Activated CD8-positive, alpha-beta T cell treated with anti-CD3 and anti-CD28 coated beads for 36 hours (primary cell): ENCODE results near the gene BPIFB1. TPM values are rescaled to one million over a fixed set of nuclear protein-coding genes. Genes with fewer than 3 reads are reported as not detected.

Source experiments
- ATAC-seq: fragments of 200-7000 bp; cut with Tn5 transposase; one replicate; pipeline ENCODE4 v1.10.0; 2021; ENCODE audit warnings: mild to moderate bottlenecking, moderate library complexity
- CTCF ChIA-PET: fragments of 350-600 bp; sonication (Branson Sonifier 250); formaldehyde crosslinking; loops from one replicate; lab custom pipeline; 2021; ENCODE audit warnings: antibody characterized with exemption; lab: Charles Lee
- POLR2A ChIA-PET: fragments of 350-600 bp; sonication (Branson Sonifier 250); formaldehyde crosslinking; loops from one replicate; lab custom pipeline; 2021; ENCODE audit warnings: antibody characterized with exemption; lab: Charles Lee
- DNase-seq: peaks from one replicate; pipeline ENCODE4 v3.0.0-alpha.2; 2020
- H3K27ac Mint-ChIP-seq: one replicate; pipeline ENCODE4 v1.8.0; 2021; ENCODE audit warnings: mild to moderate bottlenecking, mixed read lengths
- H3K27me3 Mint-ChIP-seq: one replicate; pipeline ENCODE4 v1.8.0; 2021; ENCODE audit warnings: mixed read lengths
- H3K36me3 Mint-ChIP-seq: one replicate; pipeline ENCODE4 v1.8.0; 2021; ENCODE audit warnings: low read depth, mixed read lengths
- H3K4me1 Mint-ChIP-seq: one replicate; pipeline ENCODE4 v1.8.0; 2021; ENCODE audit warnings: low read depth, mixed read lengths
- H3K4me3 Mint-ChIP-seq: one replicate; pipeline ENCODE4 v1.8.0; 2021; ENCODE audit warnings: mild to moderate bottlenecking, moderate library complexity, mixed read lengths
- H3K9me3 Mint-ChIP-seq: one replicate; pipeline ENCODE4 v1.8.0; 2021; ENCODE audit warnings: mixed read lengths
- CTCF ChIP-seq: fragments of 200-600 bp; IDR thresholded peaks from one replicate; pipeline ENCODE4 v1.8.0; 2022; ENCODE audit warnings: antibody characterized with exemption, mild to moderate bottlenecking
- intact Hi-C: fragments of 100-400 bp; cut with micrococcal nuclease; formaldehyde crosslinking; loops from one replicate; pipeline ENCODE4 v1.10.0; 2022
- total RNA-seq, 2 experiments: library from RNA; stranded (reverse); gene quantifications; one replicate each; pipeline ENCODE4 v1.2.3, GENCODE V29; 2021

The BPIFB1 gene
- total RNA-seq, 2 experiments from 2014 or later = not detected

GRCh38 chr20:33348136-33348937 is 65.3 kb downstream of the BPIFB1 start:
- no peak for DNase-seq
- no peak overlapping the region for H3K4me3 Mint-ChIP-seq
- H3K36me3 Mint-ChIP-seq = peaks cover 6% of the 10 kb centered on the region
- H3K9me3 Mint-ChIP-seq = no peaks in the 10 kb centered on the region
- no peak for ATAC-seq
- no peak for TF ChIP-seq CTCF
- no peaks in the 10 kb centered on the region for H3K4me1 Mint-ChIP-seq
- POLR2A ChIA-PET = no interaction called here
- CTCF ChIA-PET = no interaction called here
- no peaks in the 10 kb centered on the region for H3K27me3 Mint-ChIP-seq
- no peak overlapping the region for H3K27ac Mint-ChIP-seq
- intact Hi-C loops = no loop called here

- intact Hi-C loops = no loop called here
- POLR2A ChIA-PET = no interaction called here
- no peaks in the 10 kb centered on the region for H3K9me3 Mint-ChIP-seq
- CTCF ChIA-PET = no interaction called here
- H3K4me1 Mint-ChIP-seq = no peaks in the 10 kb centered on the region
- no peak for TF ChIP-seq CTCF
- H3K27ac Mint-ChIP-seq = no peak overlapping the region
- no peaks in the 10 kb centered on the region for H3K27me3 Mint-ChIP-seq
- no peak for DNase-seq
- no peak for ATAC-seq
- H3K4me3 Mint-ChIP-seq = no peak overlapping the region
- peaks cover 9% of the 10 kb centered on the region for H3K36me3 Mint-ChIP-seq
These were observed 66.5 kb downstream of the BPIFB1 start for GRCh38 chr20:33349493-33349892.

GRCh38 chr20:33351696-33352095 is 68.7 kb downstream of the BPIFB1 start:
- no peak for DNase-seq
- Mint-ChIP-seq H3K4me3 (no peak overlapping the region), H3K36me3 (peaks cover 13% of the 10 kb centered on the region), H3K9me3 (no peaks in the 10 kb centered on the region), H3K27me3 (no peaks in the 10 kb centered on the region), H3K4me1 (no peaks in the 10 kb centered on the region), H3K27ac (no peak overlapping the region)
- CTCF ChIA-PET = no interaction called here
- POLR2A ChIA-PET = no interaction called here
- no peak for TF ChIP-seq CTCF
- no peak for ATAC-seq
- intact Hi-C loops = no loop called here

DNA sequence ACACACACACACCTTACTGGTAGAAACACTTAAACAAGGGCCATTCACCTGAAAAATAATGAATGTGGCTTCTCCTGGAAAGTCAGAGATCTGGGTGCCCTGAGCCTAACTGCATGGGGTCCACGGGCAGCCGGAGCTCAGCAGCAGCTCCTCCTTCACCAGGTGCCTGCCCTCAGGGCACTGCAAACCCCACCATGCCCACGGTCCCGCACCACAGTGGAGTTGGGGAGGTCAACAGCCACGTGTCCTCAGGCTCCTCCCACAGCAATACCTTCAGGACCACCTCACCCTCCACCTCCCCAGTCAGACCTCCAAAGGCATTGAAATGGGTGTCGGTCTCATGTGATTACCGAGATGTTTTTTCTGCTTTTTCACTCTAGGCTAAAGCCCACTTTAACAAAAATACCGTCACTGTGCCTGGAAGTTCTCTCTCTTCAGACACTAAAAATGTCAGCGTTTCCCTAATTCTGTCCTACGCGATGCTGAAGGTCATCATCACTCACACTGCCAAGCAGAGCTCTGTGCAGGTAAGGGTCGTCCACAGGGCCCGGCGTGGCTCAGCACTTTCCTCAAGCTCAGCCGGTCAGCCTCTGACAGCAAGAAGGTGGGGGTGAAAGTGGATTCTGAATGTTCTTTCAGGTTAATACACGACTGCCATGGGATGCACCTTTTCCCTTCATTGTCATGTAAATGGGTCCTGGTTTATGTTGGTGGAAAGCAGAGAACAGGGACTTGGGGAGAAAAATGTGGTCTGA is 69.4 kb downstream of the BPIFB1 start:
- intact Hi-C loops = no loop called here
- Mint-ChIP-seq H3K4me1 (no peaks in the 10 kb centered on the region), H3K4me3 (no peak overlapping the region), H3K27me3 (no peaks in the 10 kb centered on the region), H3K27ac (no peak overlapping the region), H3K36me3 (peaks cover 13% of the 10 kb centered on the region), H3K9me3 (no peaks in the 10 kb centered on the region)
- POLR2A ChIA-PET = interaction anchor here (0.5 kb wide), 1 partner anchor 73 kb away, joined by 3 read pairs; no protein-coding TSS in a partner anchor
- ATAC-seq (no peak), DNase-seq (no peak)
- CTCF ChIA-PET = no interaction called here
- TF ChIP-seq CTCF = no peak

DNA sequence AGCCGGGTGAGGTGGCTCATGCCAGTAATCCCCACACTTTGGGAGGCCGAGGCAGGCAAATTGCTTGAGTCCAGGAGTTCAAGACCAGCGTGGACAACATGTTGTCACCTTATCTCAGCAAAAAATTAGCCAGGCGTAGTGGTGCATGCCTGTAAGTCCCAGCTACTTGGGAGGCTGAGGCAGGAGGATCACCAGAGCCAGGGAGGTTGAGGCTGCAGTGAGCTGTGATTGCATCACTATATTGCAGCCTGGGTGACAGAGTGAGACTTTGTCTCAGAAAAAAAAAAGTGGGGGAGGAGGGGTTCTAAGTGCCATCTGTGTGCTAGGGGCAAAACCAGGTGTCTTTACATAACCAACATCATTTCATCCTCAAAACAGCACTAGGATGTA is 70.0 kb downstream of the BPIFB1 start:
- Mint-ChIP-seq H3K36me3 (peaks cover 13% of the 10 kb centered on the region), H3K4me3 (no peak overlapping the region), H3K27me3 (no peaks in the 10 kb centered on the region), H3K9me3 (no peaks in the 10 kb centered on the region), H3K27ac (no peak overlapping the region), H3K4me1 (no peaks in the 10 kb centered on the region)
- ATAC-seq (no peak), DNase-seq (no peak)
- no peak for TF ChIP-seq CTCF
- intact Hi-C loops = no loop called here
- ChIA-PET CTCF (no interaction called here), POLR2A (interaction anchor here (0.5 kb wide), 1 partner anchor 74 kb away, joined by 3 read pairs; no protein-coding TSS in a partner anchor)
